GM21619 (cell line): ENCODE data around the gene TENM4.
A peak's percentile ranks its signal among the peaks of the same experiment; 100 is the strongest.

Source experiments
- ATAC-seq: cut with Tn5 transposase; IDR thresholded peaks from one replicate; pipeline ENCODE4 v1.9.1; 2021; ENCODE audit not compliant: unreplicated experiment

Gene TENM4

DNA sequence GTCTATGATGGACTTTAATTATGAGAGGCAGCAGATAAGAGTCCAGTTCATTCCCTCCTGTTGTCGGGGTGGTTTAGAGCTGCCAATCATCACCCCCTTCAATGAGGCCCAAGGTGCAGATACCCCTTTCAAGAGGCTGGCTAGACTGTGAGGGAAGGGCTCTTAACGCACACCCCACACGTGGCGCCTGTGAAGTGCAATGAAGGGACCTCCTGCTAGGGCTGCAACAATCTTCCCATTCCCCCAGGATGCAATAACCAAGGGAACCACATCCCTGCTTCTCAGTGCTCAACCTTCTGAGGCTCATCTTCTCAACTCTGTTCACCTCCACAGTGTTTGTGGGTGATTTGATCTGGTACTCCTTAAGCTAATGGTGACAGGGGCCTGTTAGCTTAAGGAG is 19.0 kb downstream of the TENM4 start:
- no peak for ATAC-seq

DNA sequence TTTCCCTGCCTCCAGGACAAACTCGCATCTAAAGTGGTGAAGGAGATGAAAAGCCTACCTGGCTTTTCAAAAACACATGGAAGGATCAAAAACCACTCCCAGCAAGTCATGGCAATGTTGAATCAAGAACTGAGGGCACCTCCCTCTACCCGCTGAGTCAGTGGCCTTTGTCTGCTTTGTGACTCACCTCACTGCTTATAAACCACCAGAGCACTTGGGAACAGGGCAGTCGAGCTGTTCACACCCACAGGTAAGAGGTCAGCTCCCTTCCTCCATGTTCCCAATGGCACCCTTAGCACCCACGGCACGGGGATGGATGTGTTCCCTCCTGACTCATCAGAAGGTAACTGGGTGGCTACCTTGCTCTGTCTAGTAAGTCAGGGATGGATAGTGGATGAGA is 21.7 kb downstream of the TENM4 start:
- ATAC-seq, result no peak

DNA sequence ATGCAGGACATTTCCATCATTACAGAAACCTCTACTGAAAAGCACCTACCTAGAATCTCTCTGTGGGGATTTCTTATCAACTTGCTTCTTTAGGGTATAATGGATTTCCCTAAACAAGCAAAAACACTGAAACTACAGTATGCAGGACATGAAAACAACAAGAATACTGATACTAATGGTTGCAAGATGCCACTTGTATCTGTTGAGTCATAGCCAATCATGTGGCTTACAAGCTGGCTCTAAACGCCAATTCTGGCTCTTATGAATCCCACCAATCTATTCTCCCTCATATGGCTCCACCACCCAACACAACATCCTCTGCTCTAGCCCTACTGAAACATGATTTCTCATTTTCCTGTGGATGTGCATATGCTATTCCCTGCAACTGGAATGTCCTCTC is 22.6 kb downstream of the TENM4 start:
- no peak for ATAC-seq

DNA sequence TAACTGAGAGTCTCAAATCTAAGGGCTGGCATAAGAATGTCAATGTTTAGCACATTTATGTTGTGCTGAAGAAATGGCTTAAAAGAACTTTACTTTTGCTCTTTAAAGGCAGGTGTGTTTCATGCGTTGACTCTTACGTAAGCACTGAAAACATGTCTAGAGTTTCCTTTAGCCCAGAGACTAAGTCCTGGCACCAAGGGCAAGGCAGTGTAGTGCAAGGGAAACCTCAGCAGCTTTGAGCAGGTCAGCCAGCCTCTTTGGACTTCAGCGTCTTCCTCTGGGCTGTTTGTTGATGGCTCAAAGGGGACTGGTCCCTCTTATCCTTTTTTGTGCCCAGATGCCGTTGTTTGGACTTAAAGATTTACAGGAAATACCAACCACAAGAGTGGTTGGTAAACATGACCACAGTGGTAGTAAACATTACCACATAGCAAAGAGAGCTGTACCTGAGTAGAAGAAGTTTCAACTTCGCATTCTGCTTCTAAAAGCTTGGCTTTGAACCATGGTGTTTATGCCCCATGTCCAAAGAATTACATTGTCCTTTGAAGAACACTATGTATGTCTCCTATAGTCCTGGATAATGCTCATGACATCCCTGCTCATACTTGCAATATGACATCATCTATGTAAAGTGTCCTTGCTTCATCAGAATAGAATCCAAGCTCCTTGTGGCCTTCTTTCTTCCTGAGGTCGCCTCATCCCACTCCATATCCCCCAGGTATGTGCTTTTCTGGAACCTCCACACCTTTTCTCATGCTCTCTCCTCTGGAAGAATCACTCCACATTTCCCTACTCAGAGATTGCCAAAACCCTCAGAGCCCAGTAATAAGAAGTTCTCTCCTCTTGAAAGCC is 23.5 kb downstream of the TENM4 start:
- no peak for ATAC-seq

DNA sequence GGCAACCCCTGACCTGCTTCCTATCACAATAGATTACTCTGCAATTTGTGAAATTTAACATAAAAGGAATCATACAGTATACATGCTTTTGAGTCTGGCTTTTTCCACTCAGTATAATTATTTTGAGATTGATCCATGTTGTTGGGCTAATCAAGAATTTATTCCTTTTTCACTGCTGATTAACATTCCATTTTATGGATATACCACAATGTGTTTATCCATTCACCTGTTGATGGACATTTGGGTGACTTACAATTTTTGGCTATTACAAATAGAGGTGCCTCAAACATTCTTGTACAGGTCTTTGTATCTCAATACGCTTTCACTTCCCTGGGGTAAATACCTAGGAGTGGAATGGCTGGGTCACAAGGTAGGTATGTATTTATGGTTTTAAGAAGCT is 24.9 kb downstream of the TENM4 start:
- no peak for ATAC-seq

DNA sequence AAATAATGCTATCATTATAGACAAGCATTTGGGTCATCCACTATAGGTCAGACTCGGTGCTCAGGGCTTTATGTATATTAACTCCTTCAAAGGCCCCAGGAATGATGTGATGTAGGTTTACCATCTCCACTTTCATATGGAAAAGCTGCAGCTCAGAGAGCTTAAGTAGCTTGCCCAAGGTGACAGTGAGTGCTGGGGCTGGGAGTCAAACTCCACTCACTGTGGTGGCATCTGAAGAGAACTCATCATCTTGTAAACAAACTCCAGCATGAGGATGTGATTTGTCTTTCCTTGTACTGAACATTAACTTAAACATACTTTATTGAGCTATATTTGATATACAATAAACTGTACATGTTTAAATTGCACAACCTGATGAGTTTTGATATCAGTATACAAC is 25.4 kb downstream of the TENM4 start:
- ATAC-seq, result no peak

DNA sequence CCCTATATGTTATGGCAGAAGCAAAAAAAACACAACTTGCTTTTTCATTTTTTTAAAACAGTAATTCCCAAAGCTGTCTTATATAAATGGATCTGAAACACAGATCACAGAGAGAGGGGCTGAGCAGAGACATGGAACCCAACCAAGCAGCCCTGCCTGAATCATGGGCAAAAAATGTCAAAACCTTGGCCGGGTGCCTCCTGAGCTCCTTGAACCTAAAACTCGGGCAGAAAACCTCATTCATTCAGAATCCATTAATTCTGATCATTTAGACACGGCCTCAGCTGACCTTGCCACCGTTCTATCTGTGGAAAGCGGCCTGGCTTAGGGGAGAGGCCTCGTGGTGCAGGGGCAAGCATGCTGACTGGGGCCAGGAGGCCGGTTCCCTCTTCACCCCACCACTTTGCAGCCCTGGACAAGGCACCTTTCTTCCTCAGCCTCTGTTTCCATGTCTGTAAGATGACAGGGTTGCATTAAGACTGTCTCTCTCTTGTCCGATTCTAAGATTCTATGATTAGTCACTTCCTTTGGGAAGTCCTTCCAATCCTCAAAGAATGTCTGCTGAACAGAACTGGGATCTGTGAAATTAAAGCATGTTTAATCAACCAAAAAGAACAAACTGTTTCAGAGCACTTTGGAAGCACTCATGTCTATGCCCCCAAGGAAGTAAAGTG is 26.0 kb downstream of the TENM4 start:
- no peak for ATAC-seq

DNA sequence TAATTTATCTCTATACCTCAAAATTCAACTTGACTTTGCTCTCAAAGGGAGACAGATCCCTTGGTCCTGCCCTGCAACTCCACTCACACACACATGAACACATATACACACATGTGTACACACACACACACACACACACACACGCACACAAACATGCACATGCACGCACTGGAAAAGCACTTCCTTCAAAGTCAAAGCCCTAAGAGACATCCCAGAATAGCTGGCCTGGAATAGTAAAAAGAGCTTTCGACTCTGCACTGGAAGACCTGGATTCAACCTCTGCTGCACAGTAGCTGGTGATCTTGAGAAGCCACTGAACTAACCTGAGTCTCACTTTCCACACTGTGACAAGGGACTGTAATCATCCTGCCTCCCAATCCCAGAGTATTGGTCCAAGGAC is 26.8 kb downstream of the TENM4 start:
- ATAC-seq, result no peak

DNA sequence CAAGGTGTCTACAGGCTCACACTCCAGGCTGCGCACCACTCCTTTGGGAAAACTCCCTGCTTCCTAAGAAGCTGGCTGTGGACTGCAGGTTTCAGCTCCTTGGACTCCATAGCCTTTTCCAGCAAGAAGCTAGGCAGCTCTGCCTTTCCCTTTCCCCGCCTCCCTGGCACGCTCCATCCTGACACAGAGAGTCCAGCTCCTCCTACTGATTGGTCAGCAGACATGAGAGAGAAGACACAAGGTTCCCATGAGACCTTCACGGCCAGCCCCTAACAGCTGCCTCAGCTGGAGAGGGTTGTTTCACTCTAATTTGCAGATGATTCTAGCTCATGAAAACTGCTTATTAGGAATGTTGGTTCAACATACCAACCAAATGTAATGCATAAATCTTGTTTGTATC is 27.6 kb downstream of the TENM4 start:
- no peak for ATAC-seq

DNA sequence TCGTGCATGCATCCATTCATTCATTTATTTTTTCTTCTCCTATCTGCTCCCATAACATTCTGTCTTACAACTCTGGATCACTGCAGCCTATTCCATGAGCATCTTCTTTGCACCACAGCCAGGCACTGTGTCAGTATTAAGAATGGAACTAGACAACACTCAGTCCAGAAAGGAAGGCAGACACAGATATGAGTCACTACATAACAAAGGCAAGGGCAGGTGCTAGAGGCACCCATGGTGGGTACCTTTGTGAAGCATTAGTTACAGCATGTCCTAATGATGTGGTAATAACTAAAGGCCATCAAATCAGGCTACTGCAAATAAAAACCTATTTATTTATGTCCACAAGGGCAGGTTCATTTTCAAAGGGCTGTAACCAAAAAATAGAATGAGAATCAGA is 28.1 kb downstream of the TENM4 start:
- no peak for ATAC-seq

DNA sequence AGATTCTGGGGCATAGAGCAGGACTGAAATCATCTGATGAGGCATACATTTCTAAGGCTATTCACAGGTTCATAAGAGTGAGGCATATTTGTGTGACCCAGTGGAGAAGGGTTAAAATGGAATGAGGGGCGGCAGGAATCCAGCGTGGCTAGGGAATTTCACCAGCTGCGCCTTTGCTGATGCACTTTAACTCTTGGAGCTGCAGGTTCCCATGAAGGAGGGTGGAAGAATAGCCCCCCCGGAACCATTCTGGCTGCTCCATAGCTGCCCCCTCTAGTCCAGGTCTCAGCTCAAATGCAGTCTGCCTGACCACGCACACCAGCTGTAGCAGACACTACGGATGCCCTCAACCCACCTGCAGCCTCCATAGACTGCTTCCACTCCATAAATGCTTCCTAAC is 31.5 kb downstream of the TENM4 start:
- ATAC-seq, result no peak

DNA sequence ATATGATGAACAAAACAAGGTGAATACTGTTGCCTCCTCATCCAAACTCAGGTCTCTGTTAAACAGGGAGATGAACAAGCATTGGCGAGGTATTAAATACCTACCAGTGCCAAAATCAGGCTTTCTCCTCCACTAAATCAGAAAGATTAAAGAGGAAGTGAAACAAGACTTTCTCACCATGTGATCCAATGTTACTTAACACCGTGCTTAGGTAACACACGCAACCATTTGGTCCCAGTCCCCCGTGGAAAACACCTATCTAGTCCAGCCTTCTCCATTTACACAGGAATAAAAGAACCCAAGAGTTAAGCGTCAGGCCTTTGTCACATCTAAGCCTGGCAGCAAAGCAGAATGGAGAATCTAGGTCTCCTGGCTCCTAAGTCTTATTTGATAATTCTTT is 34.5 kb downstream of the TENM4 start:
- peak; percentile 97 for ATAC-seq

DNA sequence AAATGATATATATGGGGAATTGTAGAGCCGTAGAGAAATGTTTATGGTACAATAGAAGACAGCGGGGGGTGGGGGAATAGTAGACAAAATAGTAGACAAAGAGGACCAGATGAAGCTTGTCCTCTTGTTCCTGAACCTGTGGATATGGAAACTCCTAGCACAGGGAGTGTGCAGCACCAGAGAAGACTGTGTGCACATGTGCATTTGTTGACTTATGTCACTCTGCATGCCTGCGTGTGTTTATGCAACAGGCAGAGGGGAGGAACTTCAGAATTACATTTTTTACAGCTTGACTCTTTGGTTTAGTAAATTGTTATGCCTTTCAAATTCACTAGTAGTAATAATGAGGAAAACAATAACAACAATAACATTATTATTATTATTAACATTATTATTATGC is 36.0 kb downstream of the TENM4 start:
- ATAC-seq, result no peak

DNA sequence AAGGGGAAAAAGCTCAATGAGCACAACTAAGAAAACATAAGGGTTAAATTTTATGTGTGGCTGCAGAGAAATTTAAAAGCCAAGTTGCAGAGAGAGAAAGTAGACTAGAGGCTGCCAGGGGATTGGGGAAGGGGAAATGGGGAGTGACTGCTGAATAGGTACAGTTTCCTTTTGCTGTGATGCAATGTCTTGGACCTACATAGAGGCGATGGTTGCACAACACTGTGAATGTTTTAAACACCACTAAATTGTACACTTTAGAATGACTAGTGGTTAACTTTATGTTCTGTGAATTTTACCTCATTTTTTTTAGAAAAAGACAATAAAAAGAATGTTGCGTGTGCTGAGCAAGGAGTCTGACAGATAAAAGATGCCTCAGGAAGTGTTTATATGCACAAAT is 36.5 kb downstream of the TENM4 start:
- ATAC-seq, result no peak

DNA sequence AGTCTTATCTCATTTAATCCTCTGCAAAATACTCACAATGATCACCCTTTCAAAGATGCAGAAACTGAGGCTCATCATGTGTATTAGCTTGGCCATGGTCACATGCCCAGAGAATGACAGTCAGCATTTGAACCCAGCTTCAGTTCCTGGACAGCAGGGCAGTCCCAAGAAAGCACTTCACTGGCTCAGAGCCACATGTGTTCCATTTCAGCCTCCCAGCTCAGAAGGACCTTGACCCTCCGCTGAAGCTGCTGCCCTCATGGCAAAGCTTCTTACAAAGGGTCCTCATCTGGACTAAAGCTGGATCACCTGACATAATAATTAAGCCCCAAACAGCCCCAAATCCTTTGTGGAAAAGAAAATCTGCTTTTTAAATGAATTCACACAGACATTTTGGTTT is 37.0 kb downstream of the TENM4 start:
- no peak for ATAC-seq

DNA sequence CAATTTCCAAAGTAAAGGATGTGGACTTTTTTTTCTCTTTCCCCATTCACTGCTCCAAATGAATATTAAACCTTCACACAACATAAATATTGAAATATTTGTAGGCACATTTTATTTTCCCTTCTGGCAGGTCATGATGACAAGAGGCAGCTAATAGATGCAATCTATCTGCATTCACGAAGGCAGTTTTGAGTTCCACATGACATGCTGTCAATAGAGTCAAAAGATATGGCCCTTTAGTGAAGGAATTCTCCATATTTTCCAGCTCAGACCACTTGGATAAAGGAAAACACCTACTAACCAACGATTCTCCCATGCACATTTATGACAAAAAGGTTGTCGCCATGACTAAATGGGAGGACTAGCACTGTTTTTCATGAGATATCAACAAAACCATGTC is 37.9 kb downstream of the TENM4 start:
- ATAC-seq, result no peak

DNA sequence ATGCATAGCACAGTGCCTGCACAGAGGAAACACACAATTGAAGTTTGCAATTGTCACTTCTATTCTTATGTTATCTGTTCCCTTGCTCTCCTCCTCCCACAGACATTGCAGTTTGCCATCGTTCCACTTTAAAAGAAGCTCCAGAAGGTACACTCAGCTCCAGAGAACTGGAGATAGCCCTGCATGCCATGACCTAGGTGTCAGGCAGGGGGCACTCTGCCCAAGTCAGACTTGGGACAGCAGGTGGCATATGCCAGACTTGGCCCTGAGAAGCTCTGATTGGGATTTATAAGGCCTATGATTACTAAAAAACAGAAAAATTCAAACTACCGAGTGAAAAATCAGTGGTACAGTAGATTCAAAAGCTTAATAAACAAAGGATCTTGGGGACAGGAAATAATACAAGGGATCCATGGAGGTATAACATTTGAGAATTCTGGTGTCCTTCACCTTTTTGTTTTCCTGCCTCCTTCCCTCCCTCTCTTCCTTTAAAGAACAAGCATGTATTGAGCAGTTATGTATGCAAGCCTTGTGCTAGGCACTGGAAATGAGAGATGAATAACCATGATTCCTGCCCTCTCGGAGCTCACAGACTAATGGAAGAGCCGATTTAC is 40.0 kb downstream of the TENM4 start:
- ATAC-seq, result peak; percentile 61

DNA sequence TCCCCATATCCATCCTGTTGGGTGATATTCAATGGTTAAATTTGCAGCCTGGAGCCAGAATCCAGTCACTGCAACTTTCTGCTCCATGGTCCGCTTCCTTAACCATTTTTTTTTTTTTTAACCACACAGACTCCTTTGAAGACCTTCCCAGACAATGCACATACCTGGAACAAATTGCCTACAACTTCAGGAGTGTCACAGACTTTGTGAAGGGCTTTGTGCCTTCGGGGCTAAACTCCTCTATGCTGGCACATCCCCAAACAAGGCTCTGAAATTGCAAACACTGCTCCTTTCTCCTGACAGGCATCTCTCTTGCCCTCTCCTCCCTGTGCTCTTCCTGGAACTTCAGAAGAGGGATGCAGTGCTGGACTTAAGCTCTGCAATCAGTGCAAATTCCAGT is 40.6 kb downstream of the TENM4 start:
- ATAC-seq, result no peak

DNA sequence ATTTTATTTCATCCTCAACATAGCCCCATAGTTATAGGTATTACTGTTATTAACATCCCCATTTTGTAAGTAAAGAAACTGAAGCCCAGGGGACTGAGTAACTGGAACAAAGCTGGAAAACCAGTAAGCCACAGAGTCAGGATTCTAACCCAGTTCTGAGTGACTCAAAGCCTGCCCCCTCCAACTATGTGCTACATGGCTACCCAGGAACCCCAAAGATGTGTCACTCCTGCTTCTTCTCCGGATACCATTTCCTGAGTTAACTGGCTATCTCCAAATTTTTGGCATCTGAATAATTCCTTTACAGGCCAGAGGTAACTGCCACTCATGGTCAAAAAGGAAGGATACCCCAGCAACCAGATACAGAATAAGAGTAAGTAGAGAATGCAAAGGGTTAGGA is 43.6 kb downstream of the TENM4 start:
- ATAC-seq, result no peak

DNA sequence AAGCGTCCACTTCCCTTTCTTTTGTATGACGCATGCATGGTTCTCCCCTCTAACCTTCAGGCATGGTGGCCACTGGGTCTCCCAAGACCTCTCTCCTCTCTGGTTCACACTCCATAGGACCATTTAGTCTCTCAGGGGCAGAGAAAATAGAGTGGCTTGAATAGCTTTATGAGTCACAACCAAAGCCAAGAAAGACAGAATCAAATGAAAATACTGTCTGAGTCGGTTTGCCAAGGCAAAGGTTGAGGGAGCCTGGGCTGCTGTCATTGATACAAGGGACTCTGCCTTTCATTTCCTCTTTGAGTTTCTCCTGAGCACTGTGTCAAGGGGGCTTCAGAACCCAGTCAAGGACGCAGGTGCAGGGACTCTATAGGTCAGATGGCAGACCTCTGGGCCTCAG is 44.2 kb downstream of the TENM4 start:
- ATAC-seq, result no peak

DNA sequence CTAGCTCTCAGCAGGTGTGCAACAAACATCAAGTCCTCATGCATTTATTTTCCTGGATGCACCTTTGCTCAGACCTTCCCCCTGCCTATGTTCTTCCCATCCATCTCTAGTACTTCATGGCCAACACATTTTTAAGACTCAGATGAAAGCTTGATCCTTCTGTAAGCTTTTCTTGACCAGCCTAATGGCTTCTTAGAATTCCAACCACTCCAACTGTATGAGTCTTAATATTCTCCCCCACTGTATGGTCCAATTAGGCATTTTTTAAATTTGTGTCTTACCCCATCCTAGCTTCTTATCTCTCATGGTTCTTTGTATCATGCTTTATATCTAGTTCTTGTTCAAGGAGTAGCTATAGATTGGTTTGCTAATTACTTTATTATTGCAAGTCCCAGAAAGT is 44.8 kb downstream of the TENM4 start:
- ATAC-seq, result no peak

DNA sequence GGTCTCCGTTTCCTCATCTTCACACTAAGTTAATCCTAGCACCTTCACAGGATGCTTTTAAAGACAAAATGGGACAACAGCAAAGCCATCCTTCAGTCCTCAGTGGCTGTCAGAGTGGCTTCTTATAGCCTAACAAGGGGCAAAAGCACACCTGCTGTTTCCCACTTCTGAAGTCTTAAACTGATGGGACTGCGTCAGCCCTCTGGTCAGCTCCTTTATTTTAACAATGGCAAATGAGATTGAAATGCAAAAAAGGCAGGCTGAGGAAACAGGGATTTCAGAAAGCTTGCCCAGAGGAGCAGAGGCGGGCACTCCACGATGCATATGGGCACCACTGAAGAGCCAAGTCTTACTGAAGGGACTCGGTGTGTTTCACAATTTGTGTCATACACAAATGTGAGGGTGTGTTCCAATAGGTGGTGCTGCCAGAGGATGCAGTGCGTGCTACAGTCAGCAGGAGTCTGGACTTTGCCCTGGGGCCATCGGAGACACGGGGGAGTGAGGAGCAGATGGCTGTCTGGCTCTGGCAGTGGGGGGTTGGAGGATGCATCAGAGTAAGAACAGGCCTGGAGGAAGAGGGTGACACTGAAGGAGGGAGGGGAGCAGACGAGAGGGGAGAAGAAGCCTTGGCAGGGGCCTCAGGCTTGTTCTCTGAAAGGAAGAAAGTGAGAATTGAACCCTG is 47.3 kb downstream of the TENM4 start:
- no peak for ATAC-seq
